ENCODE data around the gene LPGAT1. TPM values are rescaled to one million over a fixed set of nuclear protein-coding genes. Genes with fewer than 3 reads are reported as not detected.
A peak's percentile ranks its signal among the peaks of the same experiment; 100 is the strongest.

The LPGAT1 gene
- polyA plus RNA-seq, 2 of the 4 experiments (the other 2 are of a cell fraction): 32.3 to 48.0 TPM

DNA sequence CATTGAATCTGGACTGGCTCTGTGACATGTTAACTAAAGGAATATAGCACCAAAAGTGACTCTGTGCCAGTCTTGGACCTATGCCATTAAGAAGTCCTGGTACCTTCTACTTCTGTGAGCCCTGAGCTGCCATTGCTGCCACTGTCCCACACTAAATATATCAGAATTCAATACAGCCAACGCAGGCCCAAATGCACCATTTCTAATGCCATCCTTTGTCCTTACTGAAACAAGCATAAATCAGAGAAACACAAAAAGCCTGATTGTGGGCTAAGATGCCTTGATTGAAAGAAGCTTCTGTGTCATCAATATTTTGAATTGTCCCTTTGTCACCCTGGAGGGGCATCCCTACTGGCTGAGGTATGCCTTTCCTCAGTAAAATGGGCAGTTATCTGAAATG, 88.3 kb downstream of the LPGAT1 start:
- Histone ChIP-seq H3K4me1 (peaks cover 28% of the 10 kb centered on the region), H3K27ac (no peak overlapping the region), H3K9me3 (no peaks in the 10 kb centered on the region), H3K4me3 (no peak overlapping the region), H3K4me2 (no peak overlapping the region)
- ChIA-PET CTCF (interaction anchor here (1.1 to 2.5 kb wide), 5 partner anchors 9 to 329 kb away, joined by 3 to 18 read pairs (median 4); partner anchors contain the start of genes DTL and INTS7), POLR2A (interaction anchor here (1.5 kb wide), 1 partner anchor 293 kb away, joined by 4 read pairs; the partner anchor contains the start of genes DTL and INTS7)
- TF ChIP-seq RARB (CRISPR knock-in tag; IDR thresholded peaks at IDR 0.05) (no peak), JUNB (IDR thresholded peaks at IDR 0.05) (no peak), HDAC2 (IDR thresholded peaks at IDR 0.05) (no peak), NPAS2 (CRISPR knock-in tag; IDR thresholded peaks at IDR 0.05; ENCODE audit: borderline replicate concordance) (no peak), RNF2 (IDR thresholded peaks at IDR 0.05; ENCODE audit: borderline replicate concordance, low read depth) (no peak), ZC3H11A (IDR thresholded peaks at IDR 0.05) (no peak), SREBF2 (IDR thresholded peaks at IDR 0.05) (no peak), EHF (CRISPR knock-in tag; IDR thresholded peaks at IDR 0.05) (no peak), CBX2 (IDR thresholded peaks at IDR 0.05; ENCODE audit: borderline replicate concordance, low read depth) (no peak), RAD21 (conservative IDR thresholded peaks at IDR 0.05 in 1 of 2, IDR thresholded peaks at IDR 0.05 in 1 of 2) (no peak), FOSL2 (IDR thresholded peaks at IDR 0.05) (no peak), FOSL2 (CRISPR knock-in tag; IDR thresholded peaks at IDR 0.05) (no peak), KDM1A (IDR thresholded peaks at IDR 0.05; ENCODE audit: low read depth) (no peak), JUN (IDR thresholded peaks at IDR 0.05) (no peak), HEYL (CRISPR knock-in tag; IDR thresholded peaks at IDR 0.05) (no peak), NFE2L2 (conservative IDR thresholded peaks at IDR 0.05; ENCODE audit: low read length) (no peak), RFX5 (IDR thresholded peaks at IDR 0.05) (no peak)
- TF ChIP-seq, protein P1, sequence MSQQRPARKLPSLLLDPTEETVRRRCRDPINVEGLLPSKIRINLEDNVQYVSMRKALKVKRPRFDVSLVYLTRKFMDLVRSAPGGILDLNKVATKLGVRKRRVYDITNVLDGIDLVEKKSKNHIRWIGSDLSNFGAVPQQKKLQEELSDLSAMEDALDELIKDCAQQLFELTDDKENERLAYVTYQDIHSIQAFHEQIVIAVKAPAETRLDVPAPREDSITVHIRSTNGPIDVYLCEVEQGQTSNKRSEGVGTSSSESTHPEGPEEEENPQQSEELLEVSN (IDR thresholded peaks at IDR 0.05; ENCODE audit: borderline replicate concordance, low read depth): no peak
- TF ChIP-seq, protein P2, sequence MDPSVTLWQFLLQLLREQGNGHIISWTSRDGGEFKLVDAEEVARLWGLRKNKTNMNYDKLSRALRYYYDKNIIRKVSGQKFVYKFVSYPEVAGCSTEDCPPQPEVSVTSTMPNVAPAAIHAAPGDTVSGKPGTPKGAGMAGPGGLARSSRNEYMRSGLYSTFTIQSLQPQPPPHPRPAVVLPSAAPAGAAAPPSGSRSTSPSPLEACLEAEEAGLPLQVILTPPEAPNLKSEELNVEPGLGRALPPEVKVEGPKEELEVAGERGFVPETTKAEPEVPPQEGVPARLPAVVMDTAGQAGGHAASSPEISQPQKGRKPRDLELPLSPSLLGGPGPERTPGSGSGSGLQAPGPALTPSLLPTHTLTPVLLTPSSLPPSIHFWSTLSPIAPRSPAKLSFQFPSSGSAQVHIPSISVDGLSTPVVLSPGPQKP (IDR thresholded peaks at IDR 0.05; ENCODE audit: low read depth, low read length): no peak
- TF ChIP-seq, protein P3, sequence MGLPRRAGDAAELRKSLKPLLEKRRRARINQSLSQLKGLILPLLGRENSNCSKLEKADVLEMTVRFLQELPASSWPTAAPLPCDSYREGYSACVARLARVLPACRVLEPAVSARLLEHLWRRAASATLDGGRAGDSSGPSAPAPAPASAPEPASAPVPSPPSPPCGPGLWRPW (IDR thresholded peaks at IDR 0.05): no peak
- ATAC-seq (no peak), FAIRE-seq (no peak), DNase-seq (ENCODE audit: low read depth in 1 of 2, low spot score in 1 of 2) (no peak)
- WGBS (ENCODE audit: missing lambda C conversion rate): 96% methylated on average over 1 of the region's 1 CpG

DNA sequence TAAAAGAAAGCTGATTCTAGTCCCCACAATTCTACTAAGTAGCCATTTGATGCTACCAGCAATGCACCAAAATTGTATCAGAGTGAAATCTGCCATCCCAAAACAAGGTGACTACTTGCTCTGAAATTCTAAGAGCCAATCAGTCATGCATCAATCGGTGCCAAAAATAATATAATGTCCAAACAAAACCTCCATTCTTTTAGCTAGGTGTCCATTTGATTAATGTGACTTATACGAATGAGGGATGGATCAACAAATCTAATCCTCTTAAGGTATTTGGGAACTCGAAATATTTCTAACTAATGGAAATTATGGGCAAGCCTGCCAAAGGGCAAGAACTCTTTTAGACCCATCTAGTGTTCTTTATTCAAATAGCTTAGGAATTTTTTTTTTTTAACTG, 88.8 kb downstream of the LPGAT1 start:
- Histone ChIP-seq H3K4me1 (peaks cover 33% of the 10 kb centered on the region), H3K27ac (no peak overlapping the region), H3K4me2 (no peak overlapping the region), H3K4me3 (no peak overlapping the region), H3K9me3 (no peaks in the 10 kb centered on the region)
- ATAC-seq: no peak
- ChIA-PET POLR2A (interaction anchor here (1.5 kb wide), 1 partner anchor 294 kb away, joined by 4 read pairs; the partner anchor contains the start of genes DTL and INTS7), CTCF (interaction anchor here (0.6 to 2.5 kb wide), 7 partner anchors 8 to 774 kb away, joined by 3 to 18 read pairs (median 4); partner anchors contain the start of genes DTL and INTS7)
- TF ChIP-seq RFX5 (IDR thresholded peaks at IDR 0.05): no peak
- no peak for TF ChIP-seq ATOH8 (CRISPR knock-in tag; IDR thresholded peaks at IDR 0.05; ENCODE audit: low read depth)
- no peak for TF ChIP-seq MAFK (IDR thresholded peaks at IDR 0.05; ENCODE audit: partially characterized antibody)
- no peak for TF ChIP-seq MAX (IDR thresholded peaks at IDR 0.05)
- TF ChIP-seq TP53 (CRISPR knock-in tag; IDR thresholded peaks at IDR 0.05): no peak
- TF ChIP-seq RCOR1 (IDR thresholded peaks at IDR 0.05; ENCODE audit: low read depth, low read length): no peak
- TF ChIP-seq RARB (CRISPR knock-in tag; IDR thresholded peaks at IDR 0.05): no peak
- TF ChIP-seq EHF (CRISPR knock-in tag; IDR thresholded peaks at IDR 0.05): no peak
- TF ChIP-seq, protein P4, sequence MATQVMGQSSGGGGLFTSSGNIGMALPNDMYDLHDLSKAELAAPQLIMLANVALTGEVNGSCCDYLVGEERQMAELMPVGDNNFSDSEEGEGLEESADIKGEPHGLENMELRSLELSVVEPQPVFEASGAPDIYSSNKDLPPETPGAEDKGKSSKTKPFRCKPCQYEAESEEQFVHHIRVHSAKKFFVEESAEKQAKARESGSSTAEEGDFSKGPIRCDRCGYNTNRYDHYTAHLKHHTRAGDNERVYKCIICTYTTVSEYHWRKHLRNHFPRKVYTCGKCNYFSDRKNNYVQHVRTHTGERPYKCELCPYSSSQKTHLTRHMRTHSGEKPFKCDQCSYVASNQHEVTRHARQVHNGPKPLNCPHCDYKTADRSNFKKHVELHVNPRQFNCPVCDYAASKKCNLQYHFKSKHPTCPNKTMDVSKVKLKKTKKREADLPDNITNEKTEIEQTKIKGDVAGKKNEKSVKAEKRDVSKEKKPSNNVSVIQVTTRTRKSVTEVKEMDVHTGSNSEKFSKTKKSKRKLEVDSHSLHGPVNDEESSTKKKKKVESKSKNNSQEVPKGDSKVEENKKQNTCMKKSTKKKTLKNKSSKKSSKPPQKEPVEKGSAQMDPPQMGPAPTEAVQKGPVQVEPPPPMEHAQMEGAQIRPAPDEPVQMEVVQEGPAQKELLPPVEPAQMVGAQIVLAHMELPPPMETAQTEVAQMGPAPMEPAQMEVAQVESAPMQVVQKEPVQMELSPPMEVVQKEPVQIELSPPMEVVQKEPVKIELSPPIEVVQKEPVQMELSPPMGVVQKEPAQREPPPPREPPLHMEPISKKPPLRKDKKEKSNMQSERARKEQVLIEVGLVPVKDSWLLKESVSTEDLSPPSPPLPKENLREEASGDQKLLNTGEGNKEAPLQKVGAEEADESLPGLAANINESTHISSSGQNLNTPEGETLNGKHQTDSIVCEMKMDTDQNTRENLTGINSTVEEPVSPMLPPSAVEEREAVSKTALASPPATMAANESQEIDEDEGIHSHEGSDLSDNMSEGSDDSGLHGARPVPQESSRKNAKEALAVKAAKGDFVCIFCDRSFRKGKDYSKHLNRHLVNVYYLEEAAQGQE (IDR thresholded peaks at IDR 0.05): no peak
- TF ChIP-seq, protein P1 (IDR thresholded peaks at IDR 0.05; ENCODE audit: borderline replicate concordance, low read depth): no peak
- no peak for TF ChIP-seq HOXA7 (CRISPR knock-in tag; IDR thresholded peaks at IDR 0.05)
- TF ChIP-seq HOXB5 (CRISPR knock-in tag; IDR thresholded peaks at IDR 0.05): no peak
- FAIRE-seq: peak; percentile 13
- no peak for DNase-seq (ENCODE audit: low read depth in 1 of 2, low spot score in 1 of 2)
- WGBS (ENCODE audit: missing lambda C conversion rate): 42% methylated on average over 3 of the region's 3 CpGs
